ENCODE measurements around the gene SRD5A3.

- TF ChIP-seq POLR2A (IDR thresholded peaks at IDR 0.05) (no peak), CTCF (IDR thresholded peaks at IDR 0.05) (no peak), EP300 (IDR thresholded peaks at IDR 0.05; ENCODE audit: low read depth) (no peak)
These were observed 18.8 kb downstream of the SRD5A3 start for GRCh38 chr4:55364691-55365344.
